CD4-positive, alpha-beta T cell treated with Interleukin-2 at 100 ng/mL for 4 hours (primary cell): Measurements from ENCODE around the gene TSC22D1.
"Not testable (repeated sequence)": the region's sequence is repeated elsewhere in the genome, so short reads cannot be mapped to it uniquely, and the experiment has no call there.

ENCODE experiments used
- DNase-seq: peaks from one replicate; pipeline ENCODE4 v3.0.0-alpha.2; 2020; ENCODE audit warnings: low spot score

TSC22D1 gene

GRCh38 chr13:44506251-44506650, 69.9 kb downstream of the TSC22D1 start:
- no peak for DNase-seq

DNA sequence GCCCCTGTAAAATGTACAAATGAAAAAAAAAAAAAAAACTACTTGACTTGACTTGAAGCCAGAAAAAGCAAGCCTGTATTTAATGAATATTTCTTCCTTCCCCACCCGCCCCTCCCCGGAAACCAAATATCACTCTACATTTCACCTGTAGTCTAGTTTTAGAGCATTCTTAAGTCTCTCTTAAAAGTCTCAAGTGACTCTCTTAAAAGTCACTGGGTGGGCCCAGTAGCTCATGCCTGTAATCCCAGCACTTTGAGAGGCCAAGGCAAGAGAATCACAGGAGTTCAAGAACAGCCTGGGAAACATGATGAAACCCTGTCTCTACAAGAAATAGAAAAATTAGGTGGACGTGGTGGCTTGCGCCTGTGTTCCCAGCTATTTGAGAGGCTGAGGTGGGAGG, 72.0 kb downstream of the TSC22D1 start:
- DNase-seq = no peak

GRCh38 chr13:44498969-44499368, 77.2 kb downstream of the TSC22D1 start:
- no peak for DNase-seq

DNA sequence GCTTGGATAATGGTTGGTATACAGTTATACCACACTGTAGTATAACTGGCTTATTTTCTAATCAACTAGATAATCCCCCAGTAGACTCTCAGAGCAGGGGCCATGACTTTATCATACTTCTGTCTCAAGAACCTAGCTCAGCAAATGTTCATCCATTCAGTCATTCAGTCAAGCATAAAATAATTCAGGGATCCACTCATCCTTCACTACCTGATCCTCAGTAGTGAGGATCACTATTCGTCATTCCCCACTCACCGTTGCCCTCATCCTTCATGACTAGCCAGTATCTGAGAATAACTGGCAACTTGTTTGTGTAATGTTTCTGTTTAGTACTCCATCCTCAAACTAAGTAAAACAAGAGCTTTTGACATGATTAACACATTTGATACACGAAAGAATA, 77.6 kb downstream of the TSC22D1 start:
- no peak for DNase-seq

GRCh38 chr13:44497801-44498200, 78.3 kb downstream of the TSC22D1 start:
- DNase-seq = no peak

GRCh38 chr13:44493213-44493812, 82.8 kb downstream of the TSC22D1 start:
- DNase-seq = no peak

GRCh38 chr13:44489751-44490150, 86.4 kb downstream of the TSC22D1 start:
- no peak for DNase-seq

- DNase-seq = no peak
Measured at GRCh38 chr13:44487989-44488388, 88.1 kb downstream of the TSC22D1 start.

DNA sequence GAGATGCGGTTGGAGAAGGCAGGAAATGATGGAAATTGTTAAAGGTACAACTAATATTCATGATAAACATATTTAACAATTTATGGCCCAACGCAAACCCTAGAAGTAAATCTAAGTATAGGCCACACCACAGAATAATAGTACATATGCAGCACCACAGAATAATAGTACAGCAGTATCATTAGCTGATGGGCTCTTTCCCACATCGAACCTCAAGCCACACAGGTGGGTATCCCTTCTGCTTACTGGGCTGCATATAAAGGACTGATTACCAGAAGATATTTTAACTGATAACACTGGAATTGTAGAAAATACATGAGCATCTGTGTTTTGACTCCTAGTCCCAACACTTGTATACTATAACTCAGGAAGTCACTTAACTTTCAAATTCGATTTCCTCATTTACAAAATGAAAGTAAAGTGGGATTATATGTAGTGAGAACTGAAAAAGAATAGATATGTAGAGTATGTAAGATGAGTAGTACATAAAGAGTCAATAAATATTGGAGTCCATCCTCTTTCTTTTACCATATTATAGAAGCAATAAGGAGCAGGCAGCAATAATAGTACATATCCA, 91.5 kb downstream of the TSC22D1 start:
- no peak for DNase-seq

DNA sequence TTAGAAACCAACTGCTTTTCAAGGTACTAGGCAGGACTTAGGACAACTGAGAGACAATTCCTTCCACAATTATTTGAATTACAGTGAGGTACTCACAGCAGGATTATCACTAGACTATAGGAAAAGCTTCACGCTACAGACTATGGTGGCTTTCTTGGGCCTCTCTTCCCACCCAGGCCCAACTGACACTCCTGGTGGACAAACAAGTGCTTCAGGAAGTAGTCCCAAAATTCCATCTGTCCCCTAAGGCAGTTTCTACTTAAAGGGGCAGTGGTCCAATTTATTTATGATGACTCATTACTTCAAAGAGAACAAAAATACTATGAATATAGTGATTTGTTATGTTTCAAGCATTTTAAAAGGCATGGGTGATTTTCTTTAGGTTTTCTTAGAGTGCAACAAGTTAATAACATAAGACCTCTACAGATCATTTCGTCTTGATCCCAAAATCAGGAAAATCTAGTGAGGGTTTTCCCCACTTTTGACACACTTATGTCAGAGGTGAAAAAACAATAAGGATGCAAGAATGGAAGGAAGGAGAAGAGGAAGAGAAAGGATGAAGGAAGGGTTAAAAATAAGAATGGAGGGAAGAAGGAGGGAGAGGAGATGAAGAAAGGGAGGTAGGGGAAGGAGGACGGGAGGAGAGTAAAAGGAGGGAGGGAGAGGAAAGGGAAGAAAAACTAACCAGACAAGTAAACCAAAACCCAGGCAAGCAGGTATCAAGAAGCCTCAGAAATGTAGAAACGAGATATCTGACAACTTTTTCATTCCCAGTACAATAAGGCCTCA, 101.8 kb downstream of the TSC22D1 start:
- DNase-seq = no peak

GRCh38 chr13:44471686-44472085, 104.4 kb downstream of the TSC22D1 start:
- DNase-seq = no peak

DNA sequence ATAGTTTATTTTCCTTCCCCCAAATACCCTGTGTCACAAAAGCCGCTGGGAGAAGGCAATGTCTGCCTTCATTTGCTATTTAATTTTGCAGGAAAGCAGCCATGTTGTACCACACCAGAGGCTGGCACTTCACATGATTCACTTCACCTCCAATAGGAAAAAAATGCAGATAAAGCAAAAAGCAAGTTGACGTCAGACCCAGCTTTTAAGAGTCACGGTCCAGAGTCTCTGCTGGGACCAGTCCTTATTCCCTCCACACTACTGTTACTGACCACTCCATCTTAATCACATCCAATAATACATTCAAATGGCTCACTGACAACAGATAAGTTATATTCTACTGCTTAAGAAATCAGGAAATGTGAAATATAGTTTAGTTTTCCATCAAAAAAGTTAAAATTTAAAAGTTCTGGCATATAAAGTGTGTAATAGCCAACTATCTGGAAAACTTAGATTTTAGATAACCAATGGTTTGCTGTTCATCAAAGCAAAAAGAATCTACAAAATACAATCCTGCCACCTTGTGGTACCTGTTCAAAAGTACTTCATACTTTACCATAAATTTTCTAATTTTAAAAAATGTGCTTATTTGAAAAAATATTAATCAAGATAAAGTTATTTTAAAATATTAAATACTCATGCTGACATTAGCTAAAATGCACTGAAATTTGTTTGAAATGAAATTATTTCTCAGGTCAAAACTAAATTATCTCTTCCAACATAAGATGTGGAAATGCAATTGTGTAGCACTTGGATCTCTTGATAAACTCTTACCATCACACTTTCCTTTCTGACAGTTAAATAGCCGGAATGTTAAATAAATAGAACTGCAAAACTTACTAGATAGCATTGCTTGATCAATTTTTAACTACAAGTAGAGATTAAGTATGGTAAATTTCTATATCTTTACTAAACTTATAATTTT, 105.2 kb downstream of the TSC22D1 start:
- DNase-seq = peak; percentile 30

DNA sequence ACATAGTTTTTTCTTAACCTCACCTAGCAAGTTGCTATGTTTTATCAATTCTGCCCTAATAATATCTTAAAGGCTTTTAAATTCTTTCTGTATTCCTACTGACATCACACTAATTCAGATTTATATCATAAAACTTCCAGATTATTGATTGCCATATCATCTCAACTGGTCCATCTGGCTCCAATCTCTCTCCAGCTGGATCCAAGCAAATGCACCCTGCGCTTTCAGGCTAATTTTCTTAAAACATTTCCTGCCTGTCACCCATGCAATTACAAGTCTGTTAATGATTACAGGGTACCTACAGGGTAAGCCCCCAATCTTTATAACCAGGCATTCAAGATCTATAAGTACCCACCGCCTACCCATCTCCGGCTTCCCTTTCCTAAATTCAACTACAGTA, 107.3 kb downstream of the TSC22D1 start:
- DNase-seq = no peak

- DNase-seq = no peak
Measured at GRCh38 chr13:44465318-44465717, 110.8 kb downstream of the TSC22D1 start.

GRCh38 chr13:44464471-44464870, 111.7 kb downstream of the TSC22D1 start:
- no peak for DNase-seq

DNA sequence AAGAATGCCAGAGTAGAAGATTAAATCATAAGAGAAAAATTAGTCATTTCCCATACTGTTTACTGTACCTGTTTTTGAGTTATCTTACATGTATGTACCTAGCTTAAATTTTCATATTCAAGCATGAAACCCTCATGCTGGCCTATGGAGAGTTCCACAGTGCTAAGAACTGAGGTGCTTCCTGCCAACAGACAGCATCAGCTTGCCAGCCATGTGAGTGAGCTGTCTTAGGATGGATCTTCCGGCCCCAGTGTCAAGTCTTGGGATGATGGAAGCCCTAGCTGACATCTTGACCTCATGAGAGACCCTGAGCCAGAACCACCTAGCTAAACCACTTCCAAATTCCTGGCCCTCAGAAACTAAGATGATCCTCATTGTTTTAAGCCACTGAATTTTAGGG, 112.4 kb downstream of the TSC22D1 start:
- no peak for DNase-seq

DNA sequence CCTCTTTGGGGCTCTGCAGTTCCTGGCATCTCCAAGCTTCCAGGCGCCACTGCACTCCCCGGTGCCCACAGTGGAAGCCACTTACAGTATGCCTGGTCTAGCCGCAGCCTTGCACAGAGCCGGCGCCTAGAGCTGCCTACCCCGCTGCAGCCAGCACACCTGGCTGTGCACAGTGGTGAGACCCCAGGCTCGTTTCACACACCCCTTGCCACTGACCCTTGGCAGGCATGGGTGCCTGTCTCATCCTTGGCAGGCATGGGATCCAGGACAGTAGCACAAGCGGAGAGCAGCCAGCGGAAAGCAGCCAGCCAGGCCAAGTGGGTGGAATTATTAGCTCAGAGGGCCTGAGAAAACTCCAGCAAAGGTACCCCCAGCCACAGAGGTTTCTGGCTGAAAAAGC, 116.5 kb downstream of the TSC22D1 start:
- DNase-seq = no peak

GRCh38 chr13:44458313-44458975, 117.7 kb downstream of the TSC22D1 start:
- no peak for DNase-seq

- DNase-seq = not testable (repeated sequence)
Measured at GRCh38 chr13:44456212-44456611, 119.9 kb downstream of the TSC22D1 start.

DNA sequence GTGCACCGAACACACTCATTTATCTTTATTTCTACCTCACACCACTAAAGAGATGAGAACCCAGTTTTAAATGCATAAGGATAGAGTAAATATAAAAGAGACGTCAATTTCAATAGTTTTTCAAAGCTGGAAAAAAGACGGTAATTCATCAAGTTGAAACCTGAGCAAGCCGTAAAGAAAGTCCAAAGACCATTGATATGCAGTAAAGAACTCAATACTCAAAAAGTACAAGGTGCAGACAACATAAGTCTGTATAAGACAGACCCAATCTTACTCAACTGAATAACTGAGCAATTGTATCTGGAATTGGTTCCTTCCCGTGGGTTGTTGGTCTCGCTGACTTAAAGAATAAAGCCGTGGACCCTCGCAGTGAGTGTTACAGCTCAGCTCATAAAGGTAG, 120.4 kb downstream of the TSC22D1 start:
- DNase-seq = no peak

- no peak for DNase-seq
Measured at GRCh38 chr13:44453881-44454280, 122.2 kb downstream of the TSC22D1 start.

- DNase-seq = no peak
Measured at GRCh38 chr13:44453069-44453468, 123.1 kb downstream of the TSC22D1 start.
